ENCODE data around the gene KLHL42.

The KLHL42 gene

GRCh38 chr12:27824126-27824842, 44.3 kb downstream of the KLHL42 start:
- Histone ChIP-seq H3K27ac (no peak overlapping the region), H3K36me3 (no peaks in the 10 kb centered on the region), H3K4me3 (ENCODE audit: low read depth in 1 of 2, low read length in 1 of 2) (no peak overlapping the region), H3K4me1 (ENCODE audit: control insufficient read depth in 1 of 2, insufficient read depth in 1 of 2, low read depth in 1 of 2, low read length in 1 of 2) (peaks cover 7 to 14% of the 10 kb centered on the region in 2 experiments), H3K9me3 (no peaks in the 10 kb centered on the region), H3K27me3 (peaks cover 10% of the 10 kb centered on the region)
- TF ChIP-seq CTCF (IDR thresholded peaks at IDR 0.05): no peak

GRCh38 chr12:27826076-27826475, 46.0 kb downstream of the KLHL42 start:
- H3K27me3 ChIP-seq: peaks cover 10% of the 10 kb centered on the region
- H3K4me3 ChIP-seq (ENCODE audit: low read depth in 1 of 2, low read length in 1 of 2): no peak overlapping the region
- no peaks in the 10 kb centered on the region for H3K9me3 ChIP-seq
- no peak for TF ChIP-seq CTCF (IDR thresholded peaks at IDR 0.05)
- H3K27ac ChIP-seq: no peak overlapping the region
- H3K4me1 ChIP-seq (ENCODE audit: control insufficient read depth in 1 of 2, insufficient read depth in 1 of 2, low read depth in 1 of 2, low read length in 1 of 2): peaks cover 7 to 14% of the 10 kb centered on the region in 2 experiments
- H3K36me3 ChIP-seq: no peaks in the 10 kb centered on the region

GRCh38 chr12:27828196-27828595, 48.2 kb downstream of the KLHL42 start:
- no peak for TF ChIP-seq CTCF (IDR thresholded peaks at IDR 0.05)
- Histone ChIP-seq H3K36me3 (no peaks in the 10 kb centered on the region), H3K27ac (no peak overlapping the region), H3K4me3 (ENCODE audit: low read depth in 1 of 2, low read length in 1 of 2) (no peak overlapping the region), H3K27me3 (peaks cover 10% of the 10 kb centered on the region), H3K9me3 (no peaks in the 10 kb centered on the region), H3K4me1 (ENCODE audit: control insufficient read depth in 1 of 2, insufficient read depth in 1 of 2, low read depth in 1 of 2, low read length in 1 of 2) (no peaks in the 10 kb centered on the region)

GRCh38 chr12:27838543-27839185, 58.6 kb downstream of the KLHL42 start:
- Histone ChIP-seq H3K4me1 (ENCODE audit: control insufficient read depth in 1 of 2, insufficient read depth in 1 of 2, low read depth in 1 of 2, low read length in 1 of 2) (peaks cover 18 to 27% of the 10 kb centered on the region in 2 experiments), H3K4me3 (ENCODE audit: low read depth in 1 of 2, low read length in 1 of 2) (no peak overlapping the region), H3K27me3 (no peaks in the 10 kb centered on the region), H3K9me3 (no peaks in the 10 kb centered on the region), H3K27ac (no peak overlapping the region), H3K36me3 (no peaks in the 10 kb centered on the region)
- TF ChIP-seq CTCF (IDR thresholded peaks at IDR 0.05): no peak

- Histone ChIP-seq H3K36me3 (no peaks in the 10 kb centered on the region), H3K27ac (peak overlapping the region; percentile 6), H3K4me1 (ENCODE audit: control insufficient read depth in 1 of 2, insufficient read depth in 1 of 2, low read depth in 1 of 2, low read length in 1 of 2) (peaks cover 18 to 27% of the 10 kb centered on the region in 2 experiments), H3K9me3 (no peaks in the 10 kb centered on the region), H3K4me3 (ENCODE audit: low read depth in 1 of 2, low read length in 1 of 2) (no peak overlapping the region), H3K27me3 (no peaks in the 10 kb centered on the region)
- TF ChIP-seq CTCF (IDR thresholded peaks at IDR 0.05): no peak
Measured at GRCh38 chr12:27840229-27840999, 60.4 kb downstream of the KLHL42 start.
